ENCODE measurements around the gene NDOR1.

Gene NDOR1

GRCh38 chr9:137193771-137194170 lies 11.7 kb upstream of the NDOR1 start:
- no peak for TF ChIP-seq CTCF (IDR thresholded peaks at IDR 0.05; ENCODE audit: low read depth, low read length, missing control alignments)

GRCh38 chr9:137194388-137194787 lies 11.1 kb upstream of the NDOR1 start:
- no peak for TF ChIP-seq CTCF (IDR thresholded peaks at IDR 0.05; ENCODE audit: low read depth, low read length, missing control alignments)
- no peak for DNase-seq (ENCODE audit: low read depth)
- H3K4me3 ChIP-seq (ENCODE audit: low read depth, low read length): no peak overlapping the region

More at GRCh38 chr9:137193771-137194170, 11.7 kb upstream of the NDOR1 start:
- no peak for DNase-seq (ENCODE audit: low read depth)
- H3K4me3 ChIP-seq (ENCODE audit: low read depth, low read length): no peak overlapping the region

GRCh38 chr9:137194909-137195308 lies 10.6 kb upstream of the NDOR1 start:
- no peak overlapping the region for H3K4me3 ChIP-seq (ENCODE audit: low read depth, low read length)
- TF ChIP-seq CTCF (IDR thresholded peaks at IDR 0.05; ENCODE audit: low read depth, low read length, missing control alignments): no peak
- no peak for DNase-seq (ENCODE audit: low read depth)

GRCh38 chr9:137195525-137196220 lies 9.8 kb upstream of the NDOR1 start:
- DNase-seq (ENCODE audit: low read depth): no peak
- H3K4me3 ChIP-seq (ENCODE audit: low read depth, low read length): no peak overlapping the region
- TF ChIP-seq CTCF (IDR thresholded peaks at IDR 0.05; ENCODE audit: low read depth, low read length, missing control alignments): no peak

GRCh38 chr9:137198051-137198901 lies 7.2 kb upstream of the NDOR1 start:
- H3K4me3 ChIP-seq (ENCODE audit: low read depth, low read length): no peak overlapping the region
- no peak for TF ChIP-seq CTCF (IDR thresholded peaks at IDR 0.05; ENCODE audit: low read depth, low read length, missing control alignments)
- DNase-seq (ENCODE audit: low read depth): no peak

GRCh38 chr9:137198902-137199283 lies 6.6 kb upstream of the NDOR1 start:
- no peak for DNase-seq (ENCODE audit: low read depth)
- no peak for TF ChIP-seq CTCF (IDR thresholded peaks at IDR 0.05; ENCODE audit: low read depth, low read length, missing control alignments)
- no peak overlapping the region for H3K4me3 ChIP-seq (ENCODE audit: low read depth, low read length)
